Erythroblast (primary cell): ENCODE data around the gene PACS2.
A peak's percentile ranks its signal among the peaks of the same experiment; 100 is the strongest.

ENCODE experiments used
- GATA1 ChIP-seq: IDR thresholded peaks from 2 replicates; pipeline ENCODE4 v1.6.1; 2011; ENCODE audit warnings: low read depth, mild to moderate bottlenecking, control low read depth, low read length, moderate library complexity
- POLR2A ChIP-seq: IDR thresholded peaks from 2 replicates; pipeline ENCODE4 v1.6.1; 2011; ENCODE audit warnings: mild to moderate bottlenecking, low read length

DNA sequence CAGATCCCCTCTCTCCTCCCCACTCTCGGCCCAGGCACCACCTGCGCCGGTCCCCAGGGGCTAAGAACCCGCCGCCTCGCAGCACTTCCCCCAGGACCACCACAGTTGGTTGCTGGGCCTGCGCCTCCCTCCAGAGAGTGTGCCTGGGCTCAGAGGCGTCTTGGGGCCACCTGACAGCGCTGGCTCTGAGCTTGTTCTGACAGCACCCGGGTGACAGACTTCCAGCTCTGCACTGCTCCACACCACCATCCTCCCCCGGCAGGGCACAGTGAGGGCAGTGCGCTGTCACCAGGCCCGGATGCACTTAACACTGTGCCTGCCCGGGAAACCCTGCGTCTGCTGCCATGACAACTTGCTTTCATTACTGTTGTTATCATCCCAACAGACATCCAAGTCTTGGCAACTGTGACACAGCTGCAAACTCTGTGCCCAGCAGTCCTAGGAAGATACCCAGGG is 20.4 kb upstream of the PACS2 start:
- TF ChIP-seq POLR2A: peak; percentile 35
- TF ChIP-seq GATA1: no peak
